Astrocyte (in vitro differentiated cells and primary cell): Measurements from ENCODE around the gene UGT3A1. TPM values are rescaled to one million over a fixed set of nuclear protein-coding genes. Genes with fewer than 3 reads are reported as not detected.
"Not testable (repeated sequence)": the region's sequence is repeated elsewhere in the genome, so short reads cannot be mapped to it uniquely, and the experiment has no call there.

Source experiments
- DNase-seq: peaks from one replicate; pipeline ENCODE4 v3.0.0-alpha.2; 2010; ENCODE audit warnings: low read depth
- FAIRE-seq: peaks from 2 replicates; lab custom pipeline; 2011; peaks lifted over from hg19 to GRCh38; lab: Jason Lieb, UNC
- H2AFZ ChIP-seq: 2 replicates; pipeline ENCODE4 v1.6.0; 2012; ENCODE audit warnings: low read depth, low read length, inconsistent platforms
- H3K27ac ChIP-seq: 2 replicates; pipeline ENCODE4 v1.5.1; 2011; ENCODE audit warnings: low read depth, low read length, inconsistent platforms
- H3K27me3 ChIP-seq: 2 replicates; pipeline ENCODE4 v1.6.0; 2011; ENCODE audit warnings: low read length, inconsistent platforms; ENCODE audit not compliant: insufficient read depth
- H3K36me3 ChIP-seq: 2 replicates; pipeline ENCODE4 v1.5.1; 2011; ENCODE audit warnings: low read length, inconsistent platforms; ENCODE audit not compliant: insufficient read depth
- H3K4me1 ChIP-seq: 2 replicates; pipeline ENCODE4 v1.5.1; 2011; ENCODE audit warnings: low read length, inconsistent platforms; ENCODE audit not compliant: insufficient read depth
- H3K4me2 ChIP-seq: 2 replicates; pipeline ENCODE4 v1.6.0; 2012; ENCODE audit warnings: low read length, inconsistent platforms
- H3K4me3 ChIP-seq: 2 replicates; pipeline ENCODE4 v1.5.1; 2011; ENCODE audit warnings: low read depth, mild to moderate bottlenecking, low read length, inconsistent platforms; ENCODE audit not compliant: insufficient read depth
- H3K79me2 ChIP-seq: 2 replicates; pipeline ENCODE4 v1.6.0; 2012; ENCODE audit warnings: mild to moderate bottlenecking, low read length, inconsistent platforms; ENCODE audit not compliant: insufficient read depth
- H3K9ac ChIP-seq: 2 replicates; pipeline ENCODE4 v1.6.0; 2012; ENCODE audit warnings: mild to moderate bottlenecking, low read length, inconsistent platforms
- H3K9me3 ChIP-seq: 2 replicates; pipeline ENCODE4 v1.5.1; 2012; ENCODE audit warnings: low read depth, mild to moderate bottlenecking, low read length, inconsistent platforms; ENCODE audit not compliant: insufficient read depth
- H4K20me1 ChIP-seq: 2 replicates; pipeline ENCODE4 v1.6.0; 2012; ENCODE audit warnings: low read length, inconsistent platforms; ENCODE audit not compliant: insufficient read depth
- H3K27ac Mint-ChIP-seq: one replicate; pipeline ENCODE4 v1.8.0; 2021; ENCODE audit warnings: mild to moderate bottlenecking, mixed read lengths; ENCODE audit not compliant: unreplicated experiment
- H3K27me3 Mint-ChIP-seq: one replicate; pipeline ENCODE4 v1.8.0; 2021; ENCODE audit warnings: low read depth, mixed read lengths; ENCODE audit not compliant: unreplicated experiment
- H3K36me3 Mint-ChIP-seq: one replicate; pipeline ENCODE4 v1.8.0; 2021; ENCODE audit warnings: low read depth, mixed read lengths; ENCODE audit not compliant: unreplicated experiment
- H3K4me1 Mint-ChIP-seq: one replicate; pipeline ENCODE4 v1.8.0; 2021; ENCODE audit warnings: low read depth, mixed read lengths; ENCODE audit not compliant: unreplicated experiment
- H3K4me3 Mint-ChIP-seq: one replicate; pipeline ENCODE4 v1.8.0; 2021; ENCODE audit warnings: mild to moderate bottlenecking, moderate library complexity, mixed read lengths; ENCODE audit not compliant: unreplicated experiment
- H3K9me3 Mint-ChIP-seq: one replicate; pipeline ENCODE4 v1.8.0; 2021; ENCODE audit warnings: mild to moderate bottlenecking, mixed read lengths; ENCODE audit not compliant: unreplicated experiment
- CTCF ChIP-seq: IDR thresholded peaks from 2 replicates; pipeline ENCODE4 v1.5.1; 2011; ENCODE audit warnings: low read depth, mild to moderate bottlenecking, inconsistent platforms, low read length, moderate library complexity; ENCODE audit not compliant: insufficient read depth
- EZH2 ChIP-seq: IDR thresholded peaks from 2 replicates; pipeline ENCODE4 v1.6.1; 2012; ENCODE audit warnings: mild to moderate bottlenecking, low read length, inconsistent platforms; ENCODE audit not compliant: insufficient read depth
- total RNA-seq: library from RNA; stranded (reverse); gene quantifications from 2 replicates; pipeline ENCODE4 v1.2.1, GENCODE V29; 2021

The UGT3A1 gene
- total RNA-seq, 1 donor from 2014 or later = 0.14 TPM

- peaks cover 2% of the 10 kb centered on the region for H3K9me3 ChIP-seq
Observed at GRCh38 chr5:35979715-35980114, 11.5 kb downstream of the UGT3A1 start.

DNA sequence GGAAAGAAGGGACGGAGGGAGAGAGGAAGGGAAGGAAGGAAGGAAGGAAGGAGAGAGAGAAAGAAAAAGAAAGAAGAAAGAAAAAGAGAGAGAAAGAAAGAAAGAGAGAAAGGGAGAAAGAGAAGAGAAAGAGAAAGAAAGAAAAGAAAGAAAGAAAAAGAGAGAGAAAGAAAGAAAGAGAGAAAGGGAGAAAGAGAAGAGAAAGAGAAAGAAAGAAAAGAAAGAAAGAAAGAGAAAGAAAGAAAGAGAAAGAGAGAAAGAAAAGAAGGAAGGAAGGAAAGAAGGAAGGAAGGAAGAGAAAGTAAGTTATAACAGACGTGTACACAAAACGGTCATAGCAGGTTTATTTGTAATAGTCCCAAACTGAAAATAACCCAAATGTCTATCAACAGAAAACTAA is 14.3 kb downstream of the UGT3A1 start:
- H3K9ac ChIP-seq, H3K36me3 Mint-ChIP-seq, FAIRE-seq, H3K9me3 Mint-ChIP-seq, H2AFZ ChIP-seq, H3K4me3 ChIP-seq, H3K4me1 Mint-ChIP-seq, H4K20me1 ChIP-seq, H3K4me1 ChIP-seq, H3K27ac Mint-ChIP-seq, H3K9me3 ChIP-seq, H3K27ac ChIP-seq, H3K27me3 ChIP-seq, H3K27me3 Mint-ChIP-seq, H3K4me2 ChIP-seq, H3K79me2 ChIP-seq, H3K4me3 Mint-ChIP-seq, DNase-seq, H3K36me3 ChIP-seq: not testable (repeated sequence)

More at GRCh38 chr5:35979715-35980114, 11.5 kb downstream of the UGT3A1 start:
- Mint-ChIP-seq H3K27ac (no peak overlapping the region), H3K36me3 (no peaks in the 10 kb centered on the region), H3K4me1 (no peaks in the 10 kb centered on the region), H3K9me3 (peaks cover 13% of the 10 kb centered on the region), H3K27me3 (no peaks in the 10 kb centered on the region), H3K4me3 (no peak overlapping the region)
- Histone ChIP-seq H3K4me2 (no peak overlapping the region), H3K4me3 (no peak overlapping the region), H3K4me1 (no peaks in the 10 kb centered on the region), H4K20me1 (no peaks in the 10 kb centered on the region), H2AFZ (no peak overlapping the region), H3K79me2 (no peaks in the 10 kb centered on the region), H3K36me3 (no peaks in the 10 kb centered on the region), H3K27me3 (no peaks in the 10 kb centered on the region), H3K9ac (no peak overlapping the region), H3K27ac (no peak overlapping the region)
- DNase-seq = no peak
- TF ChIP-seq EZH2 (no peak), CTCF (no peak)
- FAIRE-seq = no peak

GRCh38 chr5:35974570-35974969 is 16.6 kb downstream of the UGT3A1 start:
- FAIRE-seq (no peak), DNase-seq (no peak)
- H3K36me3 Mint-ChIP-seq = no peaks in the 10 kb centered on the region
- peaks cover 12% of the 10 kb centered on the region for H3K4me1 Mint-ChIP-seq
- TF ChIP-seq EZH2 = no peak
- no peak overlapping the region for H3K9ac ChIP-seq
- no peak overlapping the region for H2AFZ ChIP-seq
- H3K4me2 ChIP-seq = no peak overlapping the region
- H3K27ac Mint-ChIP-seq = no peak overlapping the region
- peaks cover 2% of the 10 kb centered on the region for H3K9me3 Mint-ChIP-seq
- H3K4me1 ChIP-seq = no peaks in the 10 kb centered on the region
- H3K4me3 Mint-ChIP-seq = no peak overlapping the region
- H4K20me1 ChIP-seq = no peaks in the 10 kb centered on the region
- H3K9me3 ChIP-seq = peaks cover 2% of the 10 kb centered on the region
- H3K27me3 ChIP-seq = no peaks in the 10 kb centered on the region
- H3K27ac ChIP-seq = no peak overlapping the region
- H3K36me3 ChIP-seq = no peaks in the 10 kb centered on the region
- H3K27me3 Mint-ChIP-seq = no peaks in the 10 kb centered on the region
- no peaks in the 10 kb centered on the region for H3K79me2 ChIP-seq
- no peak overlapping the region for H3K4me3 ChIP-seq

DNA sequence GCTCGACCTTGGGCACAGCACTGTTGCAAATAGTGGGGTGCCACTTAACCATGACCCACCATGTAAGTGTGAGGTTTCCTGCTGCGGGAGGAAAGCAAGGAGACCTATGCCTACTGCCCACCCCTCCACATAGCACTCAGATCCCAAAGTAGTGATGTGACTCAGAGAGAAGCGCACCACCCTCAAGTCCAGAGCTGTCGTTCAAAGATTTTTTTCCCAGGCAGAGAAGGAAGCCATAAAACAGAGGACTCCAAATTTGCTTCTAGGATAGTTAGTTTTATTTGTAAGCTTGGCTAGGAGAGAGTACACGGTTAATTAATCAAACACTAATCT is 19.3 kb downstream of the UGT3A1 start:
- Histone ChIP-seq H3K9me3 (no peaks in the 10 kb centered on the region), H2AFZ (no peak overlapping the region), H3K4me2 (no peak overlapping the region), H3K4me1 (no peaks in the 10 kb centered on the region), H3K79me2 (no peaks in the 10 kb centered on the region), H3K36me3 (no peaks in the 10 kb centered on the region), H3K9ac (no peak overlapping the region), H4K20me1 (no peaks in the 10 kb centered on the region), H3K27me3 (no peaks in the 10 kb centered on the region), H3K4me3 (no peak overlapping the region), H3K27ac (no peak overlapping the region)
- peaks cover 12% of the 10 kb centered on the region for H3K4me1 Mint-ChIP-seq
- DNase-seq (no peak), FAIRE-seq (no peak)
- H3K36me3 Mint-ChIP-seq = no peaks in the 10 kb centered on the region
- H3K9me3 Mint-ChIP-seq = peaks cover 3% of the 10 kb centered on the region
- no peaks in the 10 kb centered on the region for H3K27me3 Mint-ChIP-seq
- no peak overlapping the region for H3K4me3 Mint-ChIP-seq
- TF ChIP-seq EZH2 (no peak), CTCF (no peak)
- no peak overlapping the region for H3K27ac Mint-ChIP-seq
